Daoy (cell line): Measurements from ENCODE around the gene LHX8. TPM values are rescaled to one million over a fixed set of nuclear protein-coding genes. Genes with fewer than 3 reads are reported as not detected.
"Not testable (repeated sequence)": the region's sequence is repeated elsewhere in the genome, so short reads cannot be mapped to it uniquely, and the experiment has no call there.

ENCODE experiments used
- DNase-seq: peaks from one replicate; pipeline ENCODE4 v3.0.0-alpha.2; 2015; ENCODE audit warnings: low read depth
- total RNA-seq: library from RNA; depleted of rRNA; stranded (reverse); fragments of >200 nt; shearing (Covaris generic); gene quantifications from 2 replicates; pipeline ENCODE4 v1.2.3, GENCODE V29; 2014

LHX8 gene
- total RNA-seq, 1 experiment from 2014 or later, result 0.46 TPM

DNA sequence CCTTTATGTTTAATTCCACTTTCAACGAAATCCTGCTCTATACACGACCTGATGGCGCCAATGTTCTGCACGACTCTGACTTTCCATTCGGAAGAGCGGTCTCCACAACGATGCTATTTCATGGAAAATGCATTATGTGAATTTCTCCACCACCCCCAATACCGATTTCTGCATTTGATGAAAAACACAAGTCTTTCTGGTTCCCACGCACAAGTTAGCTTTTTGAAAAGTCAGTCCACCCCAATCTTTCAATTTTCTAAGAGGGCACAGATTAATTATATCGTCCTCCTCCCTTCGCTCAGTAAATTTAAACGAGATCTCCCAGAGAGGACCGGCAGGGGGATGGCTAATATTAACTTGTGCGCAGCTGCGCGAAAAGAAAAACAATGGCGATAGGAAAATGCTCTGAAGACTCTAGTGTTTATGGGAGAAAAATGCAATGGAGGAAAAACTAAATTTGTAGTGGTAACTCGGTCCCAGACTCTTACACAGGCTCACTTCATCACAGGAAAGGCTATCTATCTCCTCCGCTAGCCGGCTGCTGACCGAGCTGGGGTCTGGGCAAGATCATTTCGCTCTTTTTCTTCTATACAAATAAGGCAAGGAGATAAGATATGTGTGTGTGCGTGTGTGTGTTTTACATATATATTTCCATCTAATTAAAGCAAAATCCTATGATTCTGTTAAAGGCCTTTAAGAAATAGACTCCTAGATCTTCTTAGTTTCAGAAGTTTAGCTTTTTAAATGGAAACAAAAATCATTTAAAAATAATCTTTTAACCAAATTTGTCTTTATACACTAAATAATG lies 1.2 kb upstream of the LHX8 start:
- DNase-seq, result no peak

DNA sequence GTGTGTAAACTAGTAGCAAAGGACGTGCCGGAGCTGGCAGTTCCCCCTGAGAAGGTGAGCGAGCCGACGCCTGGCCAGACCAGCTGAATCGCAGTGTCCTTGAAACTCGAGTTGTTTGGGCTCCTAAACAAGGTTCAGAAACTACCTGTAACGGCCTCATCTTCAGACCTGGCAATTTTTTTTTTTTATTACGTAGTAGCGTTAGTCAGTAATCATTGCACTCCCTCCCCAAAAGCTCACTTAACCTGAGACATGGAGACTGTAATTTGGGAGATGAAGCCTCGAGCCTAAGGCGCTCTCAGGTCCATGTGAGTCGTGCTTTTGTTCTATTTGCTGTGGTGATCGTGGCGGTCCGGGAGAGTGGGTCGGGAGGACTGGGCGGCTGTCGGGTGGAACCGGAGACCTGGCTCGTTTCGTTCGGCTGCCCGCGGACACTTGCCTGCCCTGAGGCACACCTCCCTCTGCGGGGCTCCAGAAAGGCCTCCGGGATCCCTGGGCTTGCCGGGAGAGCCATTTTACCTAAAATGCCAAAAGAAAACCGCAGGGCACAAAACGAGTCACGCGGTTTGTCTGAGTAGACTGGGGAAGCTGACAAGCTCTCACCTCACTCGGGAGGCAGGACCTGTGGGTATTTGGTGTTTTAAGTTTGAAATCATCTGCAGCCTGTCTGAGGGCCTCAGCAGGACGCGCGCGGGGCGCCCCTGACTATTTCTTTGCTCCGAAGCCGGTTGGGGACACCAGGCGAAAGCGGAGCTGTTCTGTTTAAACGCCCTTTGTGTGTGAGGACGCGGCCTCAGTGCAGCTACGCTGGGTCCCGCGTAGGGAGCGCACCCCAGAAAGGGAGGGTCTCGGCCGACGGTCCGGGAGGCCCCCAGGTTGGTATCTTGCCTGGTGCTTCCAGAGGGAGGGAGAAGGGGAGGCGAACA lies 722 bp downstream of the LHX8 start:
- DNase-seq, result peak; percentile 34

DNA sequence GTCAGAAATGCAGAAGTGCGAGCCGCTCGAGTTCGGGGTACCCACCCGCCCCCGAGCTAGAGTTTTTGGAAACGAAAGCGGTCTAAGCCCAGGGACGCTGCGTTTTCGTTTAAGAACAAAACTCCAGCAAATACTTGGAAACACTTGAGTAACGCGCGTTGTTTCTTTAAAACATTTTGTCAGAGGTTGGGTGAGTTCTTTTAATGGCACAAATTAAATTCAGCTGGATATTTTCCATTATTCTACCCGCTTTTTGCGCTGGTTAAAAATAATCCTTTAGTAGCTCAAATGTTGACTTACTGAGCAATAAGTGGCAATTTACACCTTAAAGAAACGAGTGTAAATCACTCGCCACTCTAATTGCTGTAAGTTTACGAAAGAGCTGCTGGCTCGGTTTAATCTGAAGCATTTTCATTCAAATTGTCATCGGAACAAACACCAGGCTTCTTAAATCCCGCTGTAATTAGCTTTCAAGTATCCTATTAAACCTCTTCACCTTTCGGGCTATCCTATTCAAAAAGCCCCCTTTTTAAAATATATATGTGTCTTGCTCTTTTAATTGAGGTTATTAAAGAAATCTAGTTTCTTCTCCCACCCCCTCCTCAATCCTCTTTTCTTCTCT lies 1.5 kb downstream of the LHX8 start:
- no peak for DNase-seq

DNA sequence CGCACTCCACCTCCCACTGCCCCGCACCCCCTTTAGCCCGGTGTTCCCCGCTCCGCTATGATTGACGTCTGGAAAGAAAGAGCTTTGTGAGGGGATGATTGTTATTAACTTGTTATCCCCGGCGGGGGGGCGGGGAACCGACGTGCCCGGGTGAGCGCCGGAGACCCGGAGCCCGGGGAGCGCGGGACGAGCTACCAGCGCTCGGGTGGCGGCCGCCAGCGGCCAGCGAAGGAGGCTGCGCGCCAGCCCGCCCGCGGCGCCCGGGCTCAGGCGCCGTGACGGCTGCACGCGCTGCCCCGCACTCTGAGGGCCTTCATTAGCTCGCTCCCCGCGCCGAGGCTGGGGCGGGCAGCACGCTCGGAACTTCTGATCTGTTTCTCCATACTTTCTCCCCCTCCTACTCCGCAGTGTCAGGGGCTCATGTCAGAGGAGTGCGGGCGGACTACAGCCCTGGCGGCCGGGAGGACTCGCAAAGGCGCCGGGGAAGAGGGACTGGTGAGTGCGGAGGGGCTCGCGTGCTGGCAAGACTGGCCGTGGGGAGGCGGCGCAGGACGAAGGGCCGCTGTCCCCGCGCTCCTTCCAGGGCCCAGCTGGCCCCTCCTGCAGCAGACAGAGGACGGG lies 2.1 kb downstream of the LHX8 start:
- peak; percentile 34 for DNase-seq

DNA sequence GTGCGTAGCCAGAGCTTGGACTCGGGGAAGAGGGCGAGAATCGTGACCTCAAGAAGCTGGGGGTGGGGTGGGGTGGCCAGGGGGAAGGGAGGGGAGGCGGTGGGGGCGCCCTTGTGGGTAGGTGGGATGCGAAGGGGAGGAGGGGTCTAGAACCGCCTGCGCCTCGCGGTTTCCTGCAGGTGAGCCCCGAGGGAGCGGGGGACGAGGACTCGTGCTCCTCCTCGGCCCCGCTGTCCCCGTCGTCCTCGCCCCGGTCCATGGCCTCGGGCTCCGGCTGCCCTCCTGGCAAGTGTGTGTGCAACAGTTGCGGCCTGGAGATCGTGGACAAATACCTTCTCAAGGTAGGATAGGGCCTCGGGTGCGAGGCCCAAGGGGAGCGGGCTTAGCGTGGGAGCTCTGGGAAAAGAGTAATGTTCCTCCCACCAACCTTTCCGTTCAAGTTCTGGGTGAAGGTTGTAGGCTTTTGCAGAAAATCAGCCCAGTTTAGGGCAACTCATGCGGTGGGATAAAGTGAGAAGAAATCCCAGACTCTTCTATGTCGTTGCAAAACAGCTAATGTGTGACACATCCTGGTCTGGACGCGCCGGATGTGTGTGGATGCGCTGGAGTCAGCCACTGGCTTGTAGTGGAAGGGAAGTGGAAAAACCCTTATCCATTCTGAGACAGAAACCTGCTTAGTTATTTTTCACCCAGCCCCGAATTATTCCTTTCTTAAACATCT lies 2.9 kb downstream of the LHX8 start:
- DNase-seq, result peak; percentile 16

DNA sequence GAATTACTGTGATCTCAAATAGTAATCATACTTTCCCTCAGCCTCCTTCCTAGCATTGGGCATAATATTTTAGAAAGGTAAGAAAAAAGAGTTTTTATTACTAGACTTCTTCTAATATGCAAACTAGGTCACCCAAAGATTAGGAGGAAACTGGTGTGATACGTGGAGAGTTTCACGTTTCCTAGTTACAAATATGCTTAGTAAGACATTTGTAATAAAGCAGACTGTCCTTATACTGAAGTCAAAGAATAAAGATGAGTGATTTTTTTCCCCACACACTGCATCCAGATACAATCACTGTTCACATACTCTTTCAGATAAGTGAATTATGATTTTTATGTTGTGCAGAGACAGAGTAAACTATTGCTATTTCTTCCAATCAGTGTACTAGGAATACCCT lies 17.9 kb downstream of the LHX8 start:
- no peak for DNase-seq

DNA sequence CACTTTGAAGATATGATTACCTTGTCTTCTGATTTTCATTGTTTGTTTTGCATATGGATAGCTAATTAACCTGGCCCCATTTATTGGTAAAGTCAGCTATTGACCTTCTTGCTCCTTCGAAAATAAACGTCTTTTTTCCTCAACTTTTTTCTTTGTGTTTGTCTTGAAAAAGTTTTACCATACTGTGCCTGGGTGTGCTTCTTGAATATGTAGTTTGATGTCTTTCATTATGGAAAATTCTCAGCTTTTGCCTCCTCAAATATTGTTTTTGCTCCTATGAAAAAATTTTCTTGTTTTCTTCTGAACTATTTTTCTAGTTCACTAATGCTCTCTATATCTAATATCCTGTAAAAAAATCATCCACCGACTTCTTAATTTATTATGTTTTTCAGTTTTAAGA lies 25.0 kb downstream of the LHX8 start:
- no peak for DNase-seq

DNA sequence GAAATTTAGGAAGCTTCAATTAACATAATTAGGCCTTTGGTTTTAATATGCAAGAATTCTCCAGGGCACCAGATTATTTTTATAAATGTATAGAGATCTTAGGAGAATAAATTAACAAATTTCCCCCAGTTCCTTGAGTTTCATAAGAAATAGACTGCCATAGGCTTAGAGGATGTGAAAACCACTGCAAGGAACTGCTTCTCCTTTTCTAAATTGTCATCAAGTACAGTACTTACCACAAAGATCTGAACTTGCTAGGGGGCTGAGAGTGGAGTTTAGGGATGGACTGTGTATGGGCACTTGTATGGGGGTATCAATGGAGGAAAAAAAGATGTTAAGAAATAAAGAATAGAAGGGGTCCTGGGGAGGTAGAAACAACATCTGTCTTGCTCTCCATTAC lies 31.1 kb downstream of the LHX8 start:
- DNase-seq, result no peak

DNA sequence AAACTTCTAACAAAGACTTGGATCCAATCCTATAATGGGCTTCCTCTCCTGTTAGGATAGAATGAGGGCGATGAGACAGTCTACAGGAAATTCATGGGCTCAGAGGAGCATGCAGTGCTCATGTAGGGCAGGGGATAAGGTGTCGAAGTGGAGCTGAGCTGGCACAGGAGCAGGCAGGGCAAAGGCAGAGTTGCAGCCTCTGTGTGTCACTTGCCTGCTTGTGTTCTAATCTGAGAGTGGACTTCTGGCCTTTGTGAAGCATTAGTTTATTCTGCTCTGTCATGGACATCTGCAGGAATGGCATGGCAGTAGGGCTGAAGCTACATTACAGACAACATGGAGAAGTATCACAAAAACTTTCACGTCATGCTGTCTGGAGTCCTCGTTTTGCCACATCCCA lies 32.6 kb downstream of the LHX8 start:
- no peak for DNase-seq

DNA sequence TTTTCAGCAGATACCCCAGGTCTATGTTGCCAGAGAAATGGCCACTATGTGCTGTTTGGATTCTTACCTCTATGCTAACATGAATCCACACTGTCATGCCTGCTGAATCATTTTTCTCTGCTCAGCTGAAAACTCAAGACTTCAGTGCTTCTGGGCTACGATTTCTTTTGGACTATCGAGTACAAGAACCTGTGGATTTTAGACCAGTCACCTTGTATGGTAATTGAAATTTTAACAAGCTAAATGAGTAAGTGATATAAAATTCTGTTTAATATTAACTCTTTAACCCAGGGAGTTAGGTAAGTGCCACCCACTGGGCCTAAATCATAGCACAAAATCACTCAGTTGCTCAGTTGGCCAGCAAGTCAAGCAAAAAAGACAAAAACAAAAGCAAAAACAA lies 35.8 kb downstream of the LHX8 start:
- DNase-seq, result no peak

DNA sequence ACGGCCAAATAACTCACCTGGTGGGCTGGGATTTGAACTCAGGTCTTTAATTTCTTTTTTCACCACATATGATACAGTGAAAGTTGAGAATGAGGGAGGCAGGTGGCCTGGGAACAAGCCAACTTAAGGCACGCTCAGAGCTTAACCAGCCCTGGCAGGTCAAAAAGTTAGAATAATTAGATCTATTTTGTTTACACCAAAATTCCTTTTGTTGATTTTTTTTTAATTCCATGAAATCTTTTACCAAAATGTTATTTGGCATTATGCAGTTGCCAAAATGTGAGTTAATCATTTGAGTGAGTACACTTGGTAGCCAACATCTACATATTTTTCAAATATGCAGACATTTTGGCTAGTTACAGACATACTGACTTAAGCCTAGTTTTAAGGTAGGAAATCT lies 36.8 kb downstream of the LHX8 start:
- no peak for DNase-seq

DNA sequence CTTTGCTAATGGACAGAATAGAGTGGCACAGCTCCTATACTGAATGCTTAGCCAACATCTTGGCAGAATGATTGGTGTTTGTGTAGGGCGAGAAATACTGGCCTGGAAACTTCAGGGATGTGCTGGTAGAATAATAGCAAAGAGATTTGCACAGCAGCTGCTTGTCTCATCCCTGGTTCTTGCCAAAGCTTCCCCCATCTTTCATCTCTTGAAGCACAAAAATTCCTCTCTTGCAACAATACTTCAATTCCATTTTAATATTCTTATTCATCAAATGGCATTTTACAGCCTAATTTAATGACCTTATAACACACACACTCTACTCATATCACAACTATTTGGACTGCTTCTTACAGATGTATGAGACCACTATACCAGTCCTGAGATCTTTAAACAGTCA lies 37.7 kb downstream of the LHX8 start:
- DNase-seq, result no peak

DNA sequence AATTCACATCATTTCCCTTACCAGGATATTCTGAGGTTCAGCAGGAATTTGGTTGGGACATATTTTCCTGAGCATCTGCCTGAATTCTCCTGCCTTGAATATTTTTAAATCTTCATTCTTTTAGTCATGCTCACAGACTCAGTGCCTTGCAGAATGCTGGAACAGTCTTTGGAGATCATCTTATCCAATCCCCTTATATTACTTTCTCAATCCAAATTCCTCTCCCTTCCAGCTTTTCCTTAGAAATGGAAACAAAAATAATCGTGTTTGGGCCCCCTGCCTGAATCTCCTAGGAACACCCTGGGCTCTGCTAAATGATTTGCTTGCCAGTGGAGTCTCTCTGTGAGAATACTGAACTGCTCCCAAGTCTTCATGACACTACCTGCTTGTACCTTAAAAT lies 38.4 kb downstream of the LHX8 start:
- DNase-seq, result no peak

DNA sequence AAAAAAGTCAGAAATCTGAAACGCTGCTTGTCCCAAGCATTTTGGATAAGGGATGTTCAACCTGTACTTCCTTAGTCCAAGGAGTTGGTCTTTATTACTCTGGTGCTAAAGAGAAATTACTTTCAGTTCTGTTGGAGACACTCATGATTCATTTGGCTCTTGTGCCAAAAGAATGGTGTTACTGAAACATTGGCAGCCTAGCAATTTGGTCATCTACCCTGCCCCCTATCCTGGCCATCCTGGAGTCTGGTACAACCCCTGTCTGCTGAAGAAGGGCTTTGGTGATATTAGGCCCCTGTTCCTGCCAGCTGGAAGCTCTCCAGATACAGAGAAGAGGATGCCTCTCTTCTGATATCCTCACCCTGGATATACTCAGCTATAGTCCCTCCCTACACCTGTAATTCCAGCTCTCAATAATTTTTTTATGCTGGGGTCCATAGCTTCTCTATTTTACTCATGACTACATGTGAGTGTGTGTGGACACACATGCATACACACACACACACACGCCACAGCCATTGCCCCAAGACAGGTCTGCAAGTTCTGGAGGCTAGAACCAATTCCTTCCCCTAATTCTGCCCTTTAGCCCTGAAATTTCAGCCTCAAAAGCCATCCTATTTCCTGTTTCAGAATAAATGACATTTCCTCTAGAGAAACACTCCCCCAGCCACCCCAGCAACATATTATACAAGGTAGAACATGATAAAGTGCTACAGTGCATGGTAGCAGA lies 40.0 kb downstream of the LHX8 start:
- no peak for DNase-seq

DNA sequence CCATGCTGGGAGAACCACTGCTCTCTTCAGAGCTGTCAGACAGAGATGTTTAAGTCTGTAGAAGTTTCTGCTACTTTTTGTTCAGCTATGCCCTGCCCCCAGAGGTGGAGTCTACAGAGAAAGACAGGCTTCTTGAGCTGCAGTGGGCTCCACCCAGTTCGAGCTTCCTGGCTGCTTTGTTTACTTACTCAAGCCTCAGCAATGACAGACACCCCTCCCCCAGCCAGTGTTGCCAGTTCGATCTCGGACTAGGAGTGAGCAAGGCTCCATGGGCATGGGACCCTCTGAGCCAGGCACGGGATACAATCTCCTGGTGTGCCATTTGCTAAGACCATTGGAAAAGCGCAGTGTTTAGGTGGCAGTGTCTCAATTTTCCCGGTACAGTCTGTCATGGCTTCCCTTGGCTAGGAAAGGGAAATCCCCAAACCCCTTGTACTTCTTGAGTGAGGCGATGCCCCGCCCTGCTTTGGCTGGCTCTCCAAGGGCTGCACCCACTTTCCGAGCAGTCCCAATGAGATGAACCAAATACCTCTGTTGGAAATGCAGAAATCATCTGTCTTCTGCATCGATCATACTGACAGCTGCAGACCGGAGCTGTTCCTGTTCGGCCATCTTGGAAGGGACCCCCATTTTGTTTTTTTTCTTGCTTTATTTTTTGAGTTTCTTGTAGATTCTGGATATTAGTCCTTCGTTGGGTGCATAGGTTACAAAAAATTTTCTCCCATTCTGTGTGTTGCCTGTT lies 47.2 kb downstream of the LHX8 start:
- DNase-seq, result not testable (repeated sequence)

DNA sequence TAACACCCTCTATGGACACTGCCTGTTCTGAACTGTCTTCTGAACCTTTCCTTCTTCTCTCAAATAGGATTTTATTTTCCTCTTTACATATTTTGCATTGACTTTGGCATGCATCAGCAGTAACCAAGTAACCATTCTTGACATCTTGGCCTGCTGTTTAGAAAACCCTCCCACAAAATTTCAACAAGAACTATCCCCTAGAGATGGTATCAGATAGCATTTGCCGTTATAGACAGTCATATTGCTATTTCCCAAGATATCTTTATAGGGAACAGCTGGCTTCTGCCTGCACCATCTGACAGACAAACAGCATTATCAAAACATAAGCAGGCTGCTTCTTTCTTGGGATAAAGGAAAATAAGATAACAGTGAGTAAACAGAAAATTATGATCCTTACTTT lies 54.7 kb downstream of the LHX8 start:
- DNase-seq, result no peak

DNA sequence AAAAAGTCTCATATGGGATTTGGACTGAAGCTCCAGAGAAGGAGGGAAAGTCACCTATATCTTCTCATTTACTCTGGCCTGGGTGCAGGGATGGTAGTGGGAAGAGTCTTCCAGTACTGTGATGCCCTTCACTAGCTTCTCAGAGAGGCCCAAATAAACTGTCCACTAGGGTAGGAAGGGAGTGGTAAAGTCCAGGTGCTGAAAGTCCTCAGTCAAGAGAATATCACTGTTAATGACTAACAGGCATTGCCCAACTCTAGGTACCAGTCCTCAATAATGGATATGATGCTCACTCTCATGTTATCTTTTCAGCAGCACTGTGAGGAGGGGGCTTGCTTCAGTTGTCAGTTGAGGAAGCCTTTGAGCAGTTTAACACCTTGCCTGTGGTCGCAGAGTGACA lies 64.0 kb downstream of the LHX8 start:
- no peak for DNase-seq

DNA sequence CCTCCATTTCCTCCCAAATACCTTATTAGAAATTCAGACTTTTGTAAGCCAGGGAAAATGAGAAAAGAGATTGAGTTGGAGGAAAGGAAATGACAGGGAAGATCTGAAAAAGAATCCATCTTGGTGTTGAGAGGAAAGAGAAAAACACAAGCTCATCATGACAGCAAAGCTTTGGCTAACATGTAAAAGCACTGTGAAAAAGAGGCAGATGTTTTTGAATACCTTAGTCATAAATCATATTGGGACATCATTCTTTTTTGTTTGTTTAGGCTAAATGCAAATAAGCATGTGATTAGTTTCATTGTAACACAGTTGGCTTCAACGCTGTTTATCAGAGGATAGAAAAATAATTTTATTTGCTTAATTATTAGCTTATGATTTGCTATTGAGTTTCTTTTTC lies 64.6 kb downstream of the LHX8 start:
- DNase-seq, result no peak

DNA sequence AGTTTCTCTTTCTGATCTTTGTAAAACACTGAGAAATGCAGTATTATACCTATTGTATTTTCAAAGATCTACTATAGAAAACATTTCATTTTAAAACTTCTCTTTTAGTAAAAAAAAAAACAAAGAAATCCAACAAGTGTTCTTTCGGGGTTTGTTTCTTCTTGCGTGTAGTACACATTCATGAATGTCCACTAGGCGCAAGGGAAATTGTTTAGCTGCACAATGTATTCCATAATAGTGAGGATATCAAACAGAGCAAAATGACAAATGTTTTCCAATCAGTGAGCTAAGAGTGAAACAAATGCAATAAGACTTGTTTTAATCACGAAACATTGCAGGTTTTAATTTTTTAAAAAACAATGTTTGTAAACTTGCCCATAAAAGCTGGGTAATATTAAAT lies 68.6 kb downstream of the LHX8 start:
- DNase-seq, result no peak
